DND-41 (cell line): ENCODE data around the gene BIRC3.
"Not testable (repeated sequence)": the region's sequence is repeated elsewhere in the genome, so short reads cannot be mapped to it uniquely, and the experiment has no call there.

Experiments
- ATAC-seq: fragments of 200-7000 bp; cut with Tn5 transposase; 3 replicates; pipeline ENCODE4 v1.9.1; 2021; ENCODE audit warnings: low read depth; ENCODE audit not compliant: insufficient read depth
- DNase-seq: peaks from one replicate; pipeline ENCODE4 v3.0.0-alpha.2; 2020
- H2AFZ ChIP-seq: 2 replicates; pipeline ENCODE4 v1.6.0; 2012; ENCODE audit warnings: low read depth, low read length
- H3K27ac ChIP-seq: 2 replicates; pipeline ENCODE4 v1.5.1; 2012; ENCODE audit warnings: low read length, inconsistent platforms
- H3K27me3 ChIP-seq: fragments of 200-600 bp; sonication (generic); 2 replicates; pipeline ENCODE4 v1.6.0; 2012; ENCODE audit warnings: low read length, mild to moderate bottlenecking, inconsistent platforms; ENCODE audit not compliant: insufficient read depth, poor library complexity
- H3K36me3 ChIP-seq: 2 replicates; pipeline ENCODE4 v1.5.1; 2012; ENCODE audit warnings: low read length, inconsistent platforms; ENCODE audit not compliant: insufficient read depth
- H3K4me1 ChIP-seq: 2 replicates; pipeline ENCODE4 v1.5.1; 2012; ENCODE audit warnings: mild to moderate bottlenecking, low read length; ENCODE audit not compliant: insufficient read depth
- H3K4me2 ChIP-seq: 2 replicates; pipeline ENCODE4 v1.6.0; 2012; ENCODE audit warnings: mild to moderate bottlenecking, moderate library complexity, low read length, inconsistent platforms; ENCODE audit not compliant: insufficient read depth
- H3K4me3 ChIP-seq, 2 experiments: fragments of 200-600 bp in 1 of 2; shearing (Covaris generic) in 1 of 2; 2 replicates each; pipeline ENCODE4 v1.5.1; 2012 to 2016; ENCODE audit warnings: inconsistent platforms in 2 of 2, low read length in 2 of 2, mild to moderate bottlenecking in 2 of 2, low read depth in 1 of 2, moderate library complexity in 1 of 2
- H3K79me2 ChIP-seq: 2 replicates; pipeline ENCODE4 v1.6.0; 2012; ENCODE audit warnings: low read length, inconsistent platforms; ENCODE audit not compliant: insufficient read depth
- H3K9ac ChIP-seq: 2 replicates; pipeline ENCODE4 v1.6.0; 2012; ENCODE audit warnings: low read depth, mild to moderate bottlenecking, inconsistent platforms, low read length, moderate library complexity
- H3K9me3 ChIP-seq: 2 replicates; pipeline ENCODE4 v1.5.1; 2012; ENCODE audit warnings: low read length, moderate library complexity, mild to moderate bottlenecking, inconsistent platforms; ENCODE audit not compliant: insufficient read depth, severe bottlenecking
- H4K20me1 ChIP-seq: 2 replicates; pipeline ENCODE4 v1.6.0; 2012; ENCODE audit warnings: low read length; ENCODE audit not compliant: insufficient read depth
- CTCF ChIP-seq: IDR thresholded peaks from 2 replicates; pipeline ENCODE4 v1.5.1; 2012; ENCODE audit warnings: borderline replicate concordance, low read length, moderate library complexity, mild to moderate bottlenecking; ENCODE audit not compliant: poor library complexity, severe bottlenecking; ENCODE audit errors: extremely low read depth
- EZH2 ChIP-seq: IDR thresholded peaks from 3 replicates; pipeline ENCODE4 v1.6.1; 2012; ENCODE audit warnings: borderline replicate concordance, low read depth, mild to moderate bottlenecking, moderate library complexity, low read length, inconsistent platforms; ENCODE audit not compliant: severe bottlenecking

The BIRC3 gene

GRCh38 chr11:102291831-102292230, 25.5 kb upstream of the BIRC3 start:
- Histone ChIP-seq H3K9me3 (no peaks in the 10 kb centered on the region), H3K4me3 (no peak overlapping the region), H2AFZ (no peak overlapping the region), H3K79me2 (no peaks in the 10 kb centered on the region), H3K4me1 (peaks cover 36% of the 10 kb centered on the region), H3K36me3 (no peaks in the 10 kb centered on the region), H3K27me3 (no peaks in the 10 kb centered on the region), H3K27ac (no peak overlapping the region), H3K4me2 (no peak overlapping the region), H4K20me1 (no peaks in the 10 kb centered on the region), H3K9ac (no peak overlapping the region)
- ATAC-seq (no peak), DNase-seq (no peak)
- TF ChIP-seq EZH2 (no peak), CTCF (no peak)

- TF ChIP-seq CTCF (no peak), EZH2 (no peak)
- Histone ChIP-seq H3K4me3 (no peak overlapping the region), H2AFZ (no peak overlapping the region), H3K9ac (no peak overlapping the region), H4K20me1 (no peaks in the 10 kb centered on the region), H3K9me3 (no peaks in the 10 kb centered on the region), H3K79me2 (no peaks in the 10 kb centered on the region), H3K4me2 (no peak overlapping the region), H3K27ac (no peak overlapping the region), H3K27me3 (no peaks in the 10 kb centered on the region), H3K4me1 (peaks cover 32% of the 10 kb centered on the region), H3K36me3 (no peaks in the 10 kb centered on the region)
- DNase-seq (no peak), ATAC-seq (no peak)
Observed at GRCh38 chr11:102292933-102293332, 24.4 kb upstream of the BIRC3 start.

GRCh38 chr11:102293873-102294601, 23.2 kb upstream of the BIRC3 start:
- Histone ChIP-seq H3K27me3 (no peaks in the 10 kb centered on the region), H3K79me2 (no peaks in the 10 kb centered on the region), H4K20me1 (no peaks in the 10 kb centered on the region), H2AFZ (no peak overlapping the region), H3K4me2 (no peak overlapping the region), H3K9me3 (no peaks in the 10 kb centered on the region), H3K9ac (no peak overlapping the region), H3K36me3 (no peaks in the 10 kb centered on the region), H3K4me1 (peaks cover 21% of the 10 kb centered on the region), H3K4me3 (no peak overlapping the region), H3K27ac (no peak overlapping the region)
- ATAC-seq (peak; percentile 95), DNase-seq (peak; percentile 17)
- no peak for TF ChIP-seq EZH2
- peak; percentile 74 for TF ChIP-seq CTCF

GRCh38 chr11:102295045-102295444, 22.2 kb upstream of the BIRC3 start:
- Histone ChIP-seq H3K36me3 (no peaks in the 10 kb centered on the region), H3K4me3 (no peak overlapping the region), H3K9me3 (no peaks in the 10 kb centered on the region), H3K4me2 (no peak overlapping the region), H3K4me1 (peaks cover 11% of the 10 kb centered on the region), H3K79me2 (no peaks in the 10 kb centered on the region), H3K9ac (no peak overlapping the region), H3K27ac (no peak overlapping the region), H3K27me3 (no peaks in the 10 kb centered on the region), H2AFZ (no peak overlapping the region), H4K20me1 (no peaks in the 10 kb centered on the region)
- DNase-seq, result no peak
- ATAC-seq, result no peak
- TF ChIP-seq EZH2, result no peak
- TF ChIP-seq CTCF, result no peak

- H3K27ac ChIP-seq, ATAC-seq, H3K27me3 ChIP-seq, H3K79me2 ChIP-seq, H3K9ac ChIP-seq, H3K4me2 ChIP-seq, H3K4me3 ChIP-seq, H3K36me3 ChIP-seq, H4K20me1 ChIP-seq, DNase-seq, H3K9me3 ChIP-seq, H3K4me1 ChIP-seq, H2AFZ ChIP-seq: not testable (repeated sequence)
Observed at GRCh38 chr11:102296757-102297156, 20.5 kb upstream of the BIRC3 start.
